OCI-LY7 (cell line): Measurements from ENCODE around the gene GATAD2A.

Experiments used
- EZH2phosphoT487 ChIP-seq: fragments of 200-600 bp; sonication (generic); IDR thresholded peaks from 2 replicates; pipeline ENCODE4 v1.6.1; 2018; ENCODE audit warnings: low read depth, borderline replicate concordance, mild to moderate bottlenecking, mixed run types, antibody characterized with exemption, low read length, moderate library complexity, mixed read lengths
- TF ChIP-seq, protein P1 (sequence below): fragments of 200-600 bp; sonication (generic); conservative IDR thresholded peaks from 2 replicates; pipeline ENCODE4 v1.5.1; 2014; ENCODE audit warnings: mild to moderate bottlenecking, antibody characterized with exemption, low read length, moderate library complexity, mixed read lengths

DNA sequence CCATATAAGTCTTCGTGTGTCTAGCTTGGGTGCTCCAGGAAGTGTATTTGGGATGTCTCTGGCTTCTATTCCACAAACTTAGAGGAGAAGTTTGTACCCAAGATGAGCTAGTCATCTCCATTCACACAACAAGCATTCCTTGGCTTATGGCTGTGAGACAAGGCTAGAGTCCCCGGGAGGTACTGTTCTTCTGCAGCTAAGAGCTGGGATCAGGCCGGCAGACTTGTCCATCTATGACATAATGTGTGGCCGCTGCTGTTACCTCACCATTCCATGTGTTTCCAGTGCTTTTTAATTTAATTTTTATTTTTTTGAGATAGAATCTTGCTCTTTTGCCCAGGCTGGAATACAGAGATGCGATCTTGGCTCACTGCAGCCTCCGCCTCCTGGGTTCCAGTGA, 20.7 kb downstream of the GATAD2A start:
- TF ChIP-seq, protein P1, sequence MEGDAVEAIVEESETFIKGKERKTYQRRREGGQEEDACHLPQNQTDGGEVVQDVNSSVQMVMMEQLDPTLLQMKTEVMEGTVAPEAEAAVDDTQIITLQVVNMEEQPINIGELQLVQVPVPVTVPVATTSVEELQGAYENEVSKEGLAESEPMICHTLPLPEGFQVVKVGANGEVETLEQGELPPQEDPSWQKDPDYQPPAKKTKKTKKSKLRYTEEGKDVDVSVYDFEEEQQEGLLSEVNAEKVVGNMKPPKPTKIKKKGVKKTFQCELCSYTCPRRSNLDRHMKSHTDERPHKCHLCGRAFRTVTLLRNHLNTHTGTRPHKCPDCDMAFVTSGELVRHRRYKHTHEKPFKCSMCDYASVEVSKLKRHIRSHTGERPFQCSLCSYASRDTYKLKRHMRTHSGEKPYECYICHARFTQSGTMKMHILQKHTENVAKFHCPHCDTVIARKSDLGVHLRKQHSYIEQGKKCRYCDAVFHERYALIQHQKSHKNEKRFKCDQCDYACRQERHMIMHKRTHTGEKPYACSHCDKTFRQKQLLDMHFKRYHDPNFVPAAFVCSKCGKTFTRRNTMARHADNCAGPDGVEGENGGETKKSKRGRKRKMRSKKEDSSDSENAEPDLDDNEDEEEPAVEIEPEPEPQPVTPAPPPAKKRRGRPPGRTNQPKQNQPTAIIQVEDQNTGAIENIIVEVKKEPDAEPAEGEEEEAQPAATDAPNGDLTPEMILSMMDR, result no peak
- no peak for TF ChIP-seq EZH2phosphoT487
